HEK293 (cell line): Measurements from ENCODE around the gene ITPR2.

ENCODE experiments used
- CTCF ChIP-seq: fragments of 450-650 bp; formaldehyde crosslinking; IDR thresholded peaks from 2 replicates; pipeline ENCODE4 v1.5.1; 2016; ENCODE audit warnings: missing biosample characterization, missing genetic modification characterization
- PATZ1 ChIP-seq: fragments of 450-650 bp; formaldehyde crosslinking; IDR thresholded peaks from 2 replicates; pipeline ENCODE4 v1.5.1; 2016; ENCODE audit warnings: missing biosample characterization, missing genetic modification characterization
- REST ChIP-seq: fragments of 450-650 bp; formaldehyde crosslinking; IDR thresholded peaks from 2 replicates; pipeline ENCODE4 v1.5.1; 2016; ENCODE audit warnings: missing biosample characterization, missing genetic modification characterization
- ZBTB44 ChIP-seq: fragments of 450-650 bp; IDR thresholded peaks from 2 replicates; pipeline ENCODE4 v1.5.1; 2018; ENCODE audit warnings: missing biosample characterization, mild to moderate bottlenecking, missing genetic modification characterization
- ZNF10 ChIP-seq: fragments of 450-650 bp; formaldehyde crosslinking; IDR thresholded peaks from 2 replicates; pipeline ENCODE4 v1.5.1; 2017; ENCODE audit warnings: missing biosample characterization, missing genetic modification characterization
- ZNF311 ChIP-seq: fragments of 450-650 bp; formaldehyde crosslinking; IDR thresholded peaks from 2 replicates; pipeline ENCODE4 v1.5.1; 2017; ENCODE audit warnings: missing biosample characterization, missing genetic modification characterization, borderline replicate concordance

GRCh38 chr12:26807292-26807691, 25.7 kb downstream of the ITPR2 start:
- TF ChIP-seq ZNF10 (tag by site-specific recombination): no peak
- TF ChIP-seq ZBTB44: no peak
- no peak for TF ChIP-seq ZNF311 (tag by site-specific recombination)
- TF ChIP-seq CTCF (tag by site-specific recombination): no peak
- TF ChIP-seq REST (tag by site-specific recombination): no peak
- no peak for TF ChIP-seq PATZ1 (tag by site-specific recombination)
